Gastrocnemius medialis (tissue), 4 donors: ENCODE results near the gene SUMO3. TPM values are rescaled to one million over a fixed set of nuclear protein-coding genes. Genes with fewer than 3 reads are reported as not detected.

Source experiments
- ATAC-seq, 2 donors: fragments of 150-250 bp; one replicate each; pipeline ENCODE4 v1.9.1; 2016
- DNase-seq, 2 donors: peaks; one replicate each; pipeline ENCODE4 v3.0.0-alpha.2; 2019
- H3K27ac ChIP-seq, 4 donors: fragments of 200-600 bp; sonication (generic); 1 replicate in 1 of 4; 2 replicates in 3 of 4; pipeline ENCODE4 v1.5.1; 2016 to 2018; ENCODE audit warnings: mild to moderate bottlenecking in 2 of 4, moderate library complexity in 1 of 4
- H3K27me3 ChIP-seq, 3 donors: fragments of 200-600 bp; sonication (generic) in 2 of 3; 1 replicate in 1 of 3; 2 replicates in 2 of 3; pipeline versions ENCODE4 v1.5.1 to v1.6.0; 2016 to 2019; ENCODE audit warnings: mild to moderate bottlenecking in 1 of 3, moderate library complexity in 1 of 3
- H3K36me3 ChIP-seq, 2 donors: fragments of 200-600 bp; sonication (generic) in 1 of 2; one replicate each; pipeline ENCODE4 v1.5.1; 2017 to 2018
- H3K4me1 ChIP-seq, 2 donors: fragments of 200-600 bp; sonication (generic) in 1 of 2; one replicate each; pipeline ENCODE4 v1.5.1; 2016 to 2017; ENCODE audit warnings: mild to moderate bottlenecking in 2 of 2
- H3K4me3 ChIP-seq, 4 donors: fragments of 200-600 bp; sonication (generic) in 3 of 4; 1 replicate in 1 of 4; 2 replicates in 3 of 4; pipeline ENCODE4 v1.5.1; 2016 to 2019; ENCODE audit warnings: mild to moderate bottlenecking in 2 of 4
- H3K9me3 ChIP-seq, 3 donors: fragments of 200-600 bp; sonication (generic) in 2 of 3; 1 replicate in 1 of 3; 2 replicates in 2 of 3; pipeline ENCODE4 v1.5.1; 2016 to 2019
- POLR2A ChIP-seq, 2 donors: fragments of 450-650 bp; IDR thresholded peaks; one replicate each; pipeline ENCODE4 v1.6.1; 2017; ENCODE audit warnings: antibody characterized with exemption in 2 of 2, mild to moderate bottlenecking in 2 of 2, moderate library complexity in 2 of 2
- in situ Hi-C, 4 donors: fragments of 200-750 bp; cut with MboI; loops; one replicate each; pipeline versions ENCODE4 v1.15.0 to v1.8.0; 2017; ENCODE audit warnings: low sequenced_read_pairs in 4 of 4
- intact Hi-C: fragments of 100-400 bp; cut with DNase I; formaldehyde crosslinking; loops from one replicate; pipeline ENCODE4 v1.15.1; 2023; ENCODE audit warnings: low total_unique reads
- total RNA-seq, 4 donors: library from RNA; depleted of rRNA; stranded (reverse); fragments of >200 nt; gene quantifications; one replicate each; pipeline versions ENCODE4 v1.1.0 to v1.2.3, GENCODE V29; 2016
- TF ChIP-seq, protein P1 (sequence below), 5 experiments: fragments of 450-650 bp in 3 of 5; fragments of 200-600 bp in 2 of 5; sonication (generic) in 2 of 5; IDR thresholded peaks in 4 of 5; conservative IDR thresholded peaks in 1 of 5; 1 replicate in 4 of 5; 2 replicates in 1 of 5; pipeline ENCODE4 v1.5.1; 2016 to 2019; ENCODE audit warnings: antibody characterized with exemption in 5 of 5, mild to moderate bottlenecking in 3 of 5, moderate library complexity in 3 of 5

SUMO3 gene
- total RNA-seq, 4 donors from 2014 or later, result 49.0 to 85.9 (median 63.7) TPM

DNA sequence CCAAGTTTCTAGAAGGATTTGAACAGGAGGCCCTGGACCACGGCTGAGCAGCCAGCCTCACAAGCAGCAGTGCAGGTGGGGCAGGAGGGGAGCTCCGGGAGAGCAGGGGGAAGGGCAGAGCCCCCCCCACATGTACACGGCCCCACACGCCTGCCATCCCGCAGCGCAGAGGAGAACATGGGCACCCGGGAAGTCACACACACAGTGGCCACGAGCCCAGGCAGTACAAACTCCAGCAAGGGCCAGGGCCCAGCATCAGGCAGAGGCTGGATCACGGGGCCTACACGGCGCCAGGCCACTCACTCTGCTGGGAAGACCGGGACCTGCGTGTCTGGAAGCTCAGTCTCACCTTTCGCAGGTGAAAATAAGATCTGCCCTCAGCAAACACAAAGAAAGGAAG is 5.2 kb downstream of the SUMO3 start:
- ATAC-seq, result no peak
- H3K4me1 ChIP-seq, result peaks cover 9 to 22% of the 10 kb centered on the region in 2 donors
- H3K4me3 ChIP-seq, result no peak overlapping the region
- no peak overlapping the region for H3K27ac ChIP-seq
- intact Hi-C loops (no loop called here), in situ Hi-C loops (loop anchor here in 1 of 4 donors (5.0 kb wide), 1 partner anchor 55 kb away; no protein-coding TSS in a partner anchor)
- H3K27me3 ChIP-seq, result no peaks in the 10 kb centered on the region
- H3K9me3 ChIP-seq, result no peaks in the 10 kb centered on the region
- peaks cover 0 to 36% of the 10 kb centered on the region in 2 donors for H3K36me3 ChIP-seq
- TF ChIP-seq, protein P1, sequence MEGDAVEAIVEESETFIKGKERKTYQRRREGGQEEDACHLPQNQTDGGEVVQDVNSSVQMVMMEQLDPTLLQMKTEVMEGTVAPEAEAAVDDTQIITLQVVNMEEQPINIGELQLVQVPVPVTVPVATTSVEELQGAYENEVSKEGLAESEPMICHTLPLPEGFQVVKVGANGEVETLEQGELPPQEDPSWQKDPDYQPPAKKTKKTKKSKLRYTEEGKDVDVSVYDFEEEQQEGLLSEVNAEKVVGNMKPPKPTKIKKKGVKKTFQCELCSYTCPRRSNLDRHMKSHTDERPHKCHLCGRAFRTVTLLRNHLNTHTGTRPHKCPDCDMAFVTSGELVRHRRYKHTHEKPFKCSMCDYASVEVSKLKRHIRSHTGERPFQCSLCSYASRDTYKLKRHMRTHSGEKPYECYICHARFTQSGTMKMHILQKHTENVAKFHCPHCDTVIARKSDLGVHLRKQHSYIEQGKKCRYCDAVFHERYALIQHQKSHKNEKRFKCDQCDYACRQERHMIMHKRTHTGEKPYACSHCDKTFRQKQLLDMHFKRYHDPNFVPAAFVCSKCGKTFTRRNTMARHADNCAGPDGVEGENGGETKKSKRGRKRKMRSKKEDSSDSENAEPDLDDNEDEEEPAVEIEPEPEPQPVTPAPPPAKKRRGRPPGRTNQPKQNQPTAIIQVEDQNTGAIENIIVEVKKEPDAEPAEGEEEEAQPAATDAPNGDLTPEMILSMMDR (IDR thresholded peaks at IDR 0.05 in 4 of 5, conservative IDR thresholded peaks at IDR 0.05 in 1 of 5), result no peak
- no peak for TF ChIP-seq POLR2A (IDR thresholded peaks at IDR 0.05)
- DNase-seq, result no peak

DNA sequence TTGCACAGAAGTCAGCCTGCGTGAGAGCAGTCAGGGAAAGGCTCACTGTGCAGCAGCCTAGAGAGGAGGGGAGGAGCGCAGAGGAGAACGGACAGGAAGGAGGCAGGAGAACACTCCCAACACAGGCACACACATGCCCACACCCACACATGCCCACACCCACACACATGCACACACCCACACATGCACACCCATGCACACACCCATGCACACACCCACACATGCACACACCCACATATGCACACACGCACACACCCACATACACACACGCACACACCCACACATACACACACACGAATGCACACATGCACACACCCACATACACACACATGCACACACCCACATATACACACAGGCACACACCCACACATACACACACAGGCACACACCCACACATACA is 7.1 kb downstream of the SUMO3 start:
- no peak for DNase-seq
- Histone ChIP-seq H3K9me3 (no peaks in the 10 kb centered on the region), H3K36me3 (peaks cover 0 to 54% of the 10 kb centered on the region in 2 donors), H3K27me3 (no peaks in the 10 kb centered on the region), H3K27ac (no peak overlapping the region), H3K4me3 (no peak overlapping the region), H3K4me1 (peaks cover under 1 to 6% of the 10 kb centered on the region in 2 donors)
- no peak for TF ChIP-seq POLR2A (IDR thresholded peaks at IDR 0.05)
- TF ChIP-seq, protein P1 (IDR thresholded peaks at IDR 0.05 in 4 of 5, conservative IDR thresholded peaks at IDR 0.05 in 1 of 5), result no peak
- ATAC-seq, result no peak
- intact Hi-C loops (no loop called here), in situ Hi-C loops (loop anchor here in 1 of 4 donors (5.0 kb wide), 1 partner anchor 57 kb away; no protein-coding TSS in a partner anchor)

DNA sequence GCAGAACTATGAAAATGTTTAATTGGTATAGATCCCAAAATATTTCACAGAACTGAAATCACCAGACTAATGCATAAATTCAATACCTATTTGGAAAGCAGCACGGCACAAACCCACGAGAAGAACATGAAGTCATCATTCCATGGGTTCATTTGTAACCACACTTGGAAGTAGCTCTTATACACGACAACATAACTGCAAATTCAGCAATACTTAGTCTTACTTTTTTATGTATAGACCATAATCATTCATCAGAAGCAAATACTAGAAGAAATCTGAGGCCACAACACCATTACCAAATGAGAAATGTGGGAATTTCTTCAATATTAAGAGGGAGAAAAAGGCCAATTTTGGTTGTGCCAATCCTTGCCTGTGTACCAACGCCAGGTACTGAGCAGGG is 12.0 kb downstream of the SUMO3 start:
- in situ Hi-C loops, result no loop called here
- TF ChIP-seq POLR2A (IDR thresholded peaks at IDR 0.05), result no peak
- TF ChIP-seq, protein P1 (IDR thresholded peaks at IDR 0.05 in 4 of 5, conservative IDR thresholded peaks at IDR 0.05 in 1 of 5), result no peak
- peaks cover 0 to 44% of the 10 kb centered on the region in 2 donors for H3K36me3 ChIP-seq

DNA sequence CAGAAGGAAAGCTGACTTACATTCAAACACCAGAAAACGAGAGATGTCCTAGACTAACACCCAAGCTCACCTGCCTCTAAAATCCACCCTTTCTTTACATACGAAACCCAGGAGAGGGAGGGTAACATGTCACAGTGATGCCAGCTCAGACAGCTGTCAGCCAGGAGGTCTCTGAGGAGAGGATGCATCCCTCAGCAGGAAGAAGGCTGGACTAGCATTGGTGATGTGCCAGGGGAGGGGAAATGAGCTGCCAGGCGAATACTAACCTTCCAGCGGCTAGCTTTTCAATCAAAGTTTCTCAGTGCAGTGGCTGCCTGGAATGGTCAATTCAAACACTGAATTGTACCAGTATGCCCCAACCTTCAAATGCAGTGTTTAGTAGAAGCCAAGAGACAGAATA is 12.6 kb downstream of the SUMO3 start:
- no peak overlapping the region for H3K27ac ChIP-seq
- ATAC-seq (no peak), DNase-seq (no peak)
- peaks cover 19 to 28% of the 10 kb centered on the region in 2 donors for H3K4me1 ChIP-seq
- no peak overlapping the region for H3K4me3 ChIP-seq
- H3K36me3 ChIP-seq, result peaks cover 0 to 43% of the 10 kb centered on the region in 2 donors
- no peaks in the 10 kb centered on the region for H3K9me3 ChIP-seq
- intact Hi-C loops (loop anchor here (10.0 kb wide), 1 partner anchor 330 kb away; no protein-coding TSS in a partner anchor), in situ Hi-C loops (no loop called here)
- no peaks in the 10 kb centered on the region for H3K27me3 ChIP-seq
- no peak for TF ChIP-seq POLR2A (IDR thresholded peaks at IDR 0.05)
- TF ChIP-seq, protein P1 (IDR thresholded peaks at IDR 0.05 in 4 of 5, conservative IDR thresholded peaks at IDR 0.05 in 1 of 5), result no peak

More for the DNA sequence above, 12.0 kb downstream of the SUMO3 start:
- DNase-seq, result no peak
- no peak for ATAC-seq
- intact Hi-C loops, result loop anchor here (10.0 kb wide), 1 partner anchor 329 kb away; no protein-coding TSS in a partner anchor
- Histone ChIP-seq H3K9me3 (no peaks in the 10 kb centered on the region), H3K27me3 (no peaks in the 10 kb centered on the region), H3K4me1 (peaks cover 13 to 22% of the 10 kb centered on the region in 2 donors), H3K27ac (no peak overlapping the region), H3K4me3 (no peak overlapping the region)

DNA sequence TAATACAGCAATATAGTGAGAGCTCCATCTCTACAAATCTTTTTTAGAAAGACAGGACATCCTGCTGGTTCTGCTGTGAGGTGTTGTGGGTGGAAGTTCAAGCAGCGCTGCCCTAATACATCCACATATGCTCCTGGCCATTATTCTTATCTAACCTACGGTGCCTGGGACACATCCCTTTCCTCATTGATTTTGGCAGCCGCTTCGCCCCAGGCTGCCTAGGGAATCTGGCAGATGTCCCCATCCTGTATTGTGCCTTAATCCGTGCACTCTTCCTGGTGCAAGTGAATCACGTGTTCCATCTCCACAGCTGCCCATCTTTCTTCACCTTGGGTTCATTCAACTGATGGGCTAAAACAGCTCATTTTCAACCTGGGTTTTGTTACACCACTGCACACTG is 13.1 kb downstream of the SUMO3 start:
- in situ Hi-C loops (no loop called here), intact Hi-C loops (loop anchor here (10.0 kb wide), 1 partner anchor 330 kb away; no protein-coding TSS in a partner anchor)
- TF ChIP-seq, protein P1 (IDR thresholded peaks at IDR 0.05 in 4 of 5, conservative IDR thresholded peaks at IDR 0.05 in 1 of 5), result no peak
- TF ChIP-seq POLR2A (IDR thresholded peaks at IDR 0.05), result no peak
- H3K4me1 ChIP-seq, result peaks cover 23 to 33% of the 10 kb centered on the region in 2 donors
- H3K27ac ChIP-seq, result no peak overlapping the region
- DNase-seq (no peak), ATAC-seq (no peak)
- no peak overlapping the region for H3K4me3 ChIP-seq
- no peaks in the 10 kb centered on the region for H3K27me3 ChIP-seq
- no peaks in the 10 kb centered on the region for H3K9me3 ChIP-seq
- peaks cover 0 to 40% of the 10 kb centered on the region in 2 donors for H3K36me3 ChIP-seq
